ENCODE results near the gene MGST1.
"Not testable (repeated sequence)": the region's sequence is repeated elsewhere in the genome, so short reads cannot be mapped to it uniquely, and the experiment has no call there.

MGST1 gene

GRCh38 chr12:16392846-16393535, 45.5 kb downstream of the MGST1 start:
- no peak for DNase-seq
- Histone ChIP-seq H3K27me3 (replicated peaks; ENCODE audit: insufficient read depth, low read length) (no peaks in the 10 kb centered on the region), H3K27ac (ENCODE audit: low read length) (no peak overlapping the region), H3F3A (ENCODE audit: insufficient read depth, low read length) (no peaks in the 10 kb centered on the region), H3K9ac (ENCODE audit: low read length) (no peak overlapping the region), H3K9me2 (replicated peaks; ENCODE audit: insufficient read depth, low read length) (no peaks in the 10 kb centered on the region), H3K4me3 (ENCODE audit: low read length) (no peak overlapping the region), H3K4me2 (ENCODE audit: low read depth, low read length) (no peak overlapping the region), H4K20me1 (ENCODE audit: insufficient read depth, low read length) (no peaks in the 10 kb centered on the region), H3K4me1 (ENCODE audit: low read length) (no peaks in the 10 kb centered on the region), H3K79me2 (ENCODE audit: low read length) (no peaks in the 10 kb centered on the region), H3K9me3 (replicated peaks; ENCODE audit: insufficient read depth, low read length) (no peaks in the 10 kb centered on the region), H2AFZ (ENCODE audit: low read length) (no peak overlapping the region), H3K36me3 (replicated peaks; ENCODE audit: insufficient read depth, low read length) (no peaks in the 10 kb centered on the region)
- no peak for TF ChIP-seq EZH2phosphoT487 (IDR thresholded peaks at IDR 0.05; ENCODE audit: low read length)
- TF ChIP-seq CTCF (IDR thresholded peaks at IDR 0.05; ENCODE audit: low read length), result no peak
- no peak for TF ChIP-seq EZH2 (optimal IDR thresholded peaks at IDR 0.05; ENCODE audit: low read depth, low read length)

- H3K4me1 ChIP-seq (ENCODE audit: low read length), result no peaks in the 10 kb centered on the region
- no peak for DNase-seq
- no peaks in the 10 kb centered on the region for H3F3A ChIP-seq (ENCODE audit: insufficient read depth, low read length)
- H3K27ac ChIP-seq (ENCODE audit: low read length), result no peak overlapping the region
- H3K9ac ChIP-seq (ENCODE audit: low read length), result no peak overlapping the region
- H3K79me2 ChIP-seq (ENCODE audit: low read length), result no peaks in the 10 kb centered on the region
- H2AFZ ChIP-seq (ENCODE audit: low read length), result no peak overlapping the region
- H3K4me2 ChIP-seq (ENCODE audit: low read depth, low read length), result no peak overlapping the region
- no peaks in the 10 kb centered on the region for H3K9me2 ChIP-seq (replicated peaks; ENCODE audit: insufficient read depth, low read length)
- no peaks in the 10 kb centered on the region for H3K9me3 ChIP-seq (replicated peaks; ENCODE audit: insufficient read depth, low read length)
- TF ChIP-seq CTCF (IDR thresholded peaks at IDR 0.05; ENCODE audit: low read length), result no peak
- H3K36me3 ChIP-seq (replicated peaks; ENCODE audit: insufficient read depth, low read length), result no peaks in the 10 kb centered on the region
- H3K27me3 ChIP-seq (replicated peaks; ENCODE audit: insufficient read depth, low read length), result no peaks in the 10 kb centered on the region
- H4K20me1 ChIP-seq (ENCODE audit: insufficient read depth, low read length), result no peaks in the 10 kb centered on the region
- no peak overlapping the region for H3K4me3 ChIP-seq (ENCODE audit: low read length)
These were observed 51.7 kb downstream of the MGST1 start for GRCh38 chr12:16399101-16399500.

- not testable (repeated sequence) for H3K9me2 ChIP-seq (replicated peaks; ENCODE audit: insufficient read depth, low read length); H2AFZ ChIP-seq (ENCODE audit: low read length); H3K9ac ChIP-seq (ENCODE audit: low read length); H3K4me2 ChIP-seq (ENCODE audit: low read depth, low read length); H3K4me1 ChIP-seq (ENCODE audit: low read length); H3F3A ChIP-seq (ENCODE audit: insufficient read depth, low read length); H3K36me3 ChIP-seq (replicated peaks; ENCODE audit: insufficient read depth, low read length); H3K27ac ChIP-seq (ENCODE audit: low read length); DNase-seq; H3K27me3 ChIP-seq (replicated peaks; ENCODE audit: insufficient read depth, low read length); H3K79me2 ChIP-seq (ENCODE audit: low read length); H3K9me3 ChIP-seq (replicated peaks; ENCODE audit: insufficient read depth, low read length); H4K20me1 ChIP-seq (ENCODE audit: insufficient read depth, low read length); H3K4me3 ChIP-seq (ENCODE audit: low read length)
These were observed 54.4 kb downstream of the MGST1 start for GRCh38 chr12:16401835-16402234.

GRCh38 chr12:16407346-16407745, 59.9 kb downstream of the MGST1 start:
- Histone ChIP-seq H4K20me1 (ENCODE audit: insufficient read depth, low read length) (no peaks in the 10 kb centered on the region), H3K79me2 (ENCODE audit: low read length) (no peaks in the 10 kb centered on the region), H3F3A (ENCODE audit: insufficient read depth, low read length) (no peaks in the 10 kb centered on the region), H3K9ac (ENCODE audit: low read length) (no peak overlapping the region), H3K4me1 (ENCODE audit: low read length) (no peaks in the 10 kb centered on the region), H3K4me3 (ENCODE audit: low read length) (no peak overlapping the region), H3K27ac (ENCODE audit: low read length) (no peak overlapping the region), H2AFZ (ENCODE audit: low read length) (no peak overlapping the region), H3K27me3 (replicated peaks; ENCODE audit: insufficient read depth, low read length) (no peaks in the 10 kb centered on the region), H3K4me2 (ENCODE audit: low read depth, low read length) (no peak overlapping the region), H3K9me2 (replicated peaks; ENCODE audit: insufficient read depth, low read length) (no peaks in the 10 kb centered on the region), H3K36me3 (replicated peaks; ENCODE audit: insufficient read depth, low read length) (no peaks in the 10 kb centered on the region), H3K9me3 (replicated peaks; ENCODE audit: insufficient read depth, low read length) (no peaks in the 10 kb centered on the region)
- no peak for DNase-seq
- TF ChIP-seq EZH2phosphoT487 (IDR thresholded peaks at IDR 0.05; ENCODE audit: low read length), result no peak
- TF ChIP-seq CTCF (IDR thresholded peaks at IDR 0.05; ENCODE audit: low read length), result no peak
- TF ChIP-seq EZH2 (optimal IDR thresholded peaks at IDR 0.05; ENCODE audit: low read depth, low read length), result no peak
